Activated CD8-positive, alpha-beta memory T cell treated with anti-CD3 and anti-CD28 coated beads, Interleukin-2, amount 10 ng/mL, durations not matched to agents 7 days and 5 days (primary cell): Measurements from ENCODE around the gene MYO5C. TPM values are rescaled to one million over a fixed set of nuclear protein-coding genes. Genes with fewer than 3 reads are reported as not detected.
A peak's percentile ranks its signal among the peaks of the same experiment; 100 is the strongest.
"Not testable (repeated sequence)": the region's sequence is repeated elsewhere in the genome, so short reads cannot be mapped to it uniquely, and the experiment has no call there.

Experiments used
- ATAC-seq: fragments of 150-1000 bp; cut with Tn5 transposase; one replicate; pipeline ENCODE4 v1.10.0; 2021; ENCODE audit warnings: moderate library complexity
- CTCF ChIA-PET: fragments of 350-600 bp; sonication (Branson Sonifier 250); formaldehyde crosslinking; loops from one replicate; lab custom pipeline; 2021; ENCODE audit warnings: antibody characterized with exemption; lab: Charles Lee
- DNase-seq: peaks from one replicate; pipeline ENCODE4 v3.0.0-alpha.2; 2020
- H3K27ac Mint-ChIP-seq: one replicate; pipeline ENCODE4 v1.8.0; 2021; ENCODE audit warnings: mild to moderate bottlenecking, mixed read lengths
- H3K27me3 Mint-ChIP-seq: one replicate; pipeline ENCODE4 v1.8.0; 2021; ENCODE audit warnings: mixed read lengths
- H3K36me3 Mint-ChIP-seq: one replicate; pipeline ENCODE4 v1.8.0; 2021; ENCODE audit warnings: mild to moderate bottlenecking, mixed read lengths
- H3K4me1 Mint-ChIP-seq: one replicate; pipeline ENCODE4 v1.8.0; 2021; ENCODE audit warnings: mixed read lengths
- H3K4me3 Mint-ChIP-seq: one replicate; pipeline ENCODE4 v1.8.0; 2021; ENCODE audit warnings: mild to moderate bottlenecking, moderate library complexity, mixed read lengths
- H3K9me3 Mint-ChIP-seq: one replicate; pipeline ENCODE4 v1.8.0; 2022; ENCODE audit warnings: low read depth, mixed read lengths
- total RNA-seq, 2 experiments: library from RNA; stranded (reverse); gene quantifications; one replicate each; pipeline ENCODE4 v1.2.3, GENCODE V29; 2021

The MYO5C gene
- total RNA-seq, 2 experiments from 2014 or later: 0.94 to 1.3 TPM

DNA sequence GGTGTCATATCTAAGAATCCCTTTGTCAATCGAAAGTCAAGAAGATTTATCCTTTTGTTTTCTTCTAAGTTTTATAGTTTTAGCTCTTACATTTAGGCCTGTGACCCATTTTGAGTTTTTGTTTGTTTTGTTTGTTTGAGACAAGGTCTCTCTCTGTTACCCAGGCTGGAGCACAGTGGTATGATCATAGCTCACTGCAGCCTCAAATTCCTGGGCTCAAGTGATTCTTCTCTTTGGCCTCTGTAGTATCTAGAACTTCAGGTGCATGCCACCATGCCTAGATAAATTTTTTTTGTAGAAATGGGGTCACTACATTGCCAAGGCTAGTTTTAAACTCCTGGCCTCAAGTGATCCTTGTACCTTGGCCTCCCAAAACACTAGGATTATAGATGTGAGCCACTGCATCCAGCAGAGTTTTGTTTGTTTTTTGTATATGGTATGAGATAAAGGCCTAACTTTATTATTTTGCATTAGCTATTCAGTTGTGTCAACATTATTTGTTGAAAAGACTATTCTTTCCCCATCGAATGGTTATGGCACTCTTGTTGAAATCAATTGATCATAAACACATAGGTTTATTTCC is 5.8 kb upstream of the MYO5C start:
- Mint-ChIP-seq H3K27ac (no peak overlapping the region), H3K36me3 (peaks cover 8% of the 10 kb centered on the region), H3K9me3 (no peaks in the 10 kb centered on the region), H3K4me3 (no peak overlapping the region), H3K4me1 (peaks cover 16% of the 10 kb centered on the region), H3K27me3 (peaks cover 18% of the 10 kb centered on the region)
- ATAC-seq: no peak
- no peak for DNase-seq
- CTCF ChIA-PET: interaction anchor here (1.1 kb wide), 1 partner anchor 297 kb away, joined by 3 read pairs; no protein-coding TSS in a partner anchor

GRCh38 chr15:52294881-52295420 is 653 bp downstream of the MYO5C start:
- ATAC-seq: peak; percentile 20
- CTCF ChIA-PET: interaction anchor here (1.1 kb wide), 1 partner anchor 38 kb away, joined by 3 read pairs; no protein-coding TSS in a partner anchor

GRCh38 chr15:52292780-52293392 is 2.7 kb downstream of the MYO5C start:
- DNase-seq (no peak), ATAC-seq (no peak)
- H3K4me3 Mint-ChIP-seq: no peak overlapping the region
- no peaks in the 10 kb centered on the region for H3K9me3 Mint-ChIP-seq
- peaks cover 48% of the 10 kb centered on the region for H3K27me3 Mint-ChIP-seq
- H3K4me1 Mint-ChIP-seq: peaks cover 29% of the 10 kb centered on the region
- H3K36me3 Mint-ChIP-seq: no peaks in the 10 kb centered on the region
- CTCF ChIA-PET: interaction anchor here (1.5 kb wide), 1 partner anchor 13 kb away, joined by 3 read pairs; no protein-coding TSS in a partner anchor
- H3K27ac Mint-ChIP-seq: no peak overlapping the region

More at GRCh38 chr15:52294881-52295420, 653 bp downstream of the MYO5C start:
- peaks cover 57% of the 10 kb centered on the region for H3K27me3 Mint-ChIP-seq
- peak overlapping the region; percentile 16 for H3K4me3 Mint-ChIP-seq
- no peaks in the 10 kb centered on the region for H3K9me3 Mint-ChIP-seq
- H3K4me1 Mint-ChIP-seq: peaks cover 21% of the 10 kb centered on the region
- H3K27ac Mint-ChIP-seq: no peak overlapping the region
- no peaks in the 10 kb centered on the region for H3K36me3 Mint-ChIP-seq
- DNase-seq: no peak

GRCh38 chr15:52291204-52291603 is 4.4 kb downstream of the MYO5C start:
- Mint-ChIP-seq H3K4me1 (peaks cover 29% of the 10 kb centered on the region), H3K36me3 (no peaks in the 10 kb centered on the region), H3K4me3 (no peak overlapping the region), H3K27me3 (peaks cover 37% of the 10 kb centered on the region), H3K27ac (no peak overlapping the region), H3K9me3 (no peaks in the 10 kb centered on the region)
- ATAC-seq (peak; percentile 32), DNase-seq (peak; percentile 54)
- CTCF ChIA-PET: interaction anchor here (0.7 to 1.7 kb wide), 4 partner anchors 14 to 171 kb away, joined by 3 to 5 read pairs (median 3); no protein-coding TSS in a partner anchor

DNA sequence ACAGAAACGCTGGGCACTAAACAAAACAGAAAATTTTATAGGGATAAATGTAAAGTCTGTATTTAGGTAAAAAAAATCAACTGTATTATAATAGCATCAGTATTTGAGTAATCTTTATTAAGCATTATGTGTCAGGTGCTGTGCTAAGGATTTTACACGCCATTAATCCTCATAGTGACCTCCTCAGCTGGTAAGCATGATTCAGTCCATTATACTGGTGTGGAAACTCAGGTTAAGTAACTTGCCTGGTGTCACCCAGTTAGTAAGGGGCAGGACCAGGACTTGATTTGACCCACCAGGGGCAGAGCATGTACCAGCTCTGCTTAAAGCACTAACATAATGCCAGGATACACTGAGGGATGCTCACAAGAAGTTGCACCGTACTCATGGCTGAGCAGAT is 4.8 kb downstream of the MYO5C start:
- H3K4me3 Mint-ChIP-seq: no peak overlapping the region

GRCh38 chr15:52290329-52290728 is 5.3 kb downstream of the MYO5C start:
- Mint-ChIP-seq H3K9me3 (no peaks in the 10 kb centered on the region), H3K4me1 (peaks cover 28% of the 10 kb centered on the region), H3K36me3 (no peaks in the 10 kb centered on the region), H3K27me3 (peaks cover 32% of the 10 kb centered on the region), H3K4me3 (no peak overlapping the region), H3K27ac (no peak overlapping the region)
- CTCF ChIA-PET: interaction anchor here (0.7 to 1.7 kb wide), 4 partner anchors 13 to 172 kb away, joined by 3 to 5 read pairs (median 3); no protein-coding TSS in a partner anchor
- ATAC-seq (peak; percentile 18), DNase-seq (no peak)

More for the DNA sequence above, 4.8 kb downstream of the MYO5C start:
- Mint-ChIP-seq H3K27me3 (peaks cover 33% of the 10 kb centered on the region), H3K27ac (no peak overlapping the region), H3K4me1 (peaks cover 28% of the 10 kb centered on the region), H3K9me3 (no peaks in the 10 kb centered on the region), H3K36me3 (no peaks in the 10 kb centered on the region)
- ATAC-seq: peak; percentile 13
- CTCF ChIA-PET: interaction anchor here (0.7 to 1.7 kb wide), 4 partner anchors 13 to 171 kb away, joined by 3 to 5 read pairs (median 3); no protein-coding TSS in a partner anchor
- no peak for DNase-seq

DNA sequence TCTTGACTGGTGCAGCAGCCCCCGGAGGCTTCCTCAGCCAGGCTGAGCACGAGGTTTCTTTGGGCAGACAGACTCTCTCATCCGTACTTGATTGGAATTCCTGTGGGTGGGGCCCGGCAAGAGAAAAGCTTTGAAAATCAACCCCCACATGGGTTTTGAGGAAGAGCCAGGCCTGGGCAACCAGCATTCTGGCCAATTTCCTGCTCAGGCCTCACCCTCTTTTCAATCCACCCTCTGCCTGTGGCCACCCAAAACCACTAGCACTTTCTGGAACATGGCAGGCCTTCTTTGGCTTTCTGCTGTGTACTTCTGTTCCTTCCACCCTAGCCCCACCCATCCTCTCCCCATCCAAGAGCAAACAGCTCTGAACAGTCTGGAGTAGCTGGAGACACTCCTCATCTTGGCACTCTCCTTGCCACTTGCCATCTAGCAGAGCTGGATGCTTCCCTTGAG is 5.9 kb downstream of the MYO5C start:
- no peak for ATAC-seq
- H3K4me1 Mint-ChIP-seq: peaks cover 25% of the 10 kb centered on the region
- CTCF ChIA-PET: interaction anchor here (1.7 kb wide), 1 partner anchor 33 kb away, joined by 5 read pairs; no protein-coding TSS in a partner anchor

GRCh38 chr15:52288986-52289385 is 6.6 kb downstream of the MYO5C start:
- Mint-ChIP-seq H3K4me1 (peaks cover 21% of the 10 kb centered on the region), H3K4me3 (no peak overlapping the region), H3K36me3 (no peaks in the 10 kb centered on the region), H3K27me3 (peaks cover 25% of the 10 kb centered on the region), H3K9me3 (no peaks in the 10 kb centered on the region), H3K27ac (no peak overlapping the region)
- no peak for DNase-seq
- no peak for ATAC-seq
- CTCF ChIA-PET: no interaction called here

More for the DNA sequence above, 5.9 kb downstream of the MYO5C start:
- H3K36me3 Mint-ChIP-seq: no peaks in the 10 kb centered on the region
- no peak overlapping the region for H3K4me3 Mint-ChIP-seq
- H3K27me3 Mint-ChIP-seq: peaks cover 29% of the 10 kb centered on the region
- no peak for DNase-seq
- H3K27ac Mint-ChIP-seq: no peak overlapping the region
- no peaks in the 10 kb centered on the region for H3K9me3 Mint-ChIP-seq

DNA sequence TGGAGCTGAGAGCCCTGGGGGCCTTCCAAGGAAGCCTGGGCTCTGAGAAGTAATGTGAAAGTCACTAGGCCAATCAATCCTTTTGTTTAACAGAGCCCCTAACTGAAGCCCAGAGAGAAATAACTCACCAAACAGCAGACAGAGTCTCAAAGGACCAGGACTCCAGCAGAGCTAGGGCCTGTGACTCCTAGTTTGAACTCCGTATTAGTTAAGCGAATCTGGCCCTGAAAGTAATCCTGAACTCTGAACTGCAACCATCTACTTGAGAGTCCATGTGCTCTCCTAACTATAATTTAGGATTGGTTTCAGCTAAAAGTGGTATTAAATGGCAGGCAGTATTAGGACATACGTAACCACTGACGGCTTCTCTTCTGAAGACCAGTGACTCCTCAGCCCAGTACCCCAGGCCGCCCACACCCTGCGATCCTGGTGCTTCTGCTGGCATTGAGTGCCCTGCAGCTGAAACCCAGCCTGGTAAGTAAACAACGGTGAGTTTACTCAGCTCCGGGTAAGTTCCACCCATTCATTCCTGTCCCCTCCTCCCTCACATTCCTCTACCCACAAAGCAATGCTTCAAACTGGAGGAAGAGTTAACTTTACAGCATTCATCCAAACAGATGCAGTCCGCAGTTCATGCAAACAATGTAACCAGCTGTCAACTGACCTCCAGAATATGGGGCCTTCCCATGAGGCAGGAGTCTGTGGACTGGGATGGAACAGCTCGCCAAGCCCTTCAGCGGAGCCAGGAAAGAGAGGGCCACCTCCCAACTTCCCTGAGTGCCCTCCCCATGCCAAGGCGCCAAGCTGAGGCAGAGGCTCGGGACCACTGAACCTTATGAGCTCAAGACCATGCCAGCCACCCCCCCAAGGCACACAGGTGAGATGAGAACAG is 7.3 kb downstream of the MYO5C start:
- H3K4me1 Mint-ChIP-seq: peaks cover 21% of the 10 kb centered on the region
- no peak overlapping the region for H3K27ac Mint-ChIP-seq
- no peak overlapping the region for H3K4me3 Mint-ChIP-seq
- CTCF ChIA-PET: interaction anchor here (1.2 kb wide), 1 partner anchor 36 kb away, joined by 3 read pairs; no protein-coding TSS in a partner anchor
- H3K9me3 Mint-ChIP-seq: no peaks in the 10 kb centered on the region
- DNase-seq: no peak
- ATAC-seq: no peak
- no peaks in the 10 kb centered on the region for H3K36me3 Mint-ChIP-seq
- peaks cover 18% of the 10 kb centered on the region for H3K27me3 Mint-ChIP-seq

DNA sequence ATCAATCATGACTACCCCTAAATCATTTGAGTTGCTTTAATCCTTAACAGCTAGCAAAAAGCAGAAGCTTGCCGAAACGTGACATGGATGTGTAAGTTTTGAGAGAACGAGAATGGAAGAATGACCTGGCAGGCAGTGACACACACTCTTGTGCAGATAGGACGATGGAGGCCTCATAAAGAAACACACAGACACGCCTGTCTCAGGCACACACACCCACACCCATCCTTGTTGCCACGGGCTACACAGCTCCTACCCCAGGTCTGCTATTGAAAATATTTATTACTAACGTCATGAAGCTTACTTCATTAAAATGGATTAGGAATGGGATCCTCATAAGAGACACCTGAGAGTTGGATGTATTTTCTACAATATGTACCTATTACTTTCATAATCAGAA is 8.5 kb downstream of the MYO5C start:
- CTCF ChIA-PET: interaction anchor here (1.2 kb wide), 1 partner anchor 34 kb away, joined by 3 read pairs; no protein-coding TSS in a partner anchor
- Mint-ChIP-seq H3K36me3 (no peaks in the 10 kb centered on the region), H3K4me3 (no peak overlapping the region), H3K4me1 (peaks cover 21% of the 10 kb centered on the region), H3K27me3 (peaks cover 8% of the 10 kb centered on the region), H3K27ac (no peak overlapping the region), H3K9me3 (no peaks in the 10 kb centered on the region)
- DNase-seq (peak; percentile 18), ATAC-seq (no peak)

- H3K4me3 Mint-ChIP-seq, H3K9me3 Mint-ChIP-seq, H3K27me3 Mint-ChIP-seq, CTCF ChIA-PET, ATAC-seq, H3K27ac Mint-ChIP-seq, H3K36me3 Mint-ChIP-seq: not testable (repeated sequence)
- DNase-seq: peak; percentile 22
- peaks cover 16% of the 10 kb centered on the region for H3K4me1 Mint-ChIP-seq
Observed at GRCh38 chr15:52285941-52286340, 9.7 kb downstream of the MYO5C start.

DNA sequence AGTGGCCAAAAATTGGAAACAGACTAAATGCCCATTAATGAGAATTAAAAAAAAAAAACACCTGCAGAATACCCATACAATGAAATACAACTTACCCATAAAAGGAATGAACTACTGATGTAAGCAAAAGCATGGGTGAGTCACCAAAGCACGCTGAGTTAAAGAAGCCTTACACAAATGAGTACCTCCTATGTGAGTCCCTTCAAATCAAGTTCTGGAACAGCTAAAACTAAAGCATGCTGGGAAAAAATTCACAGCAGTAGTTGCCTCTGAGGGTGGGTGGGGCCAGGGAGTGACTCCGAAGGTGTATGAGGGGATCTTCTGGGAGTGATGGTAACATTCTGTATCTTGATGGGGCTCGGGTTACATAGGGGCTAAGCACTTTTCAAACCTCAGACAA is 11.4 kb downstream of the MYO5C start:
- H3K4me3 Mint-ChIP-seq: no peak overlapping the region
- no peaks in the 10 kb centered on the region for H3K9me3 Mint-ChIP-seq
- H3K36me3 Mint-ChIP-seq: no peaks in the 10 kb centered on the region
- CTCF ChIA-PET: no interaction called here
- H3K27ac Mint-ChIP-seq: no peak overlapping the region
- DNase-seq: peak; percentile 37
- H3K27me3 Mint-ChIP-seq: peaks cover 3% of the 10 kb centered on the region
- H3K4me1 Mint-ChIP-seq: peaks cover under 1% of the 10 kb centered on the region
- ATAC-seq: no peak
